Measurements from ENCODE around the gene ALDH1L1.

- TF ChIP-seq ZBTB17 (tag by site-specific recombination; IDR thresholded peaks at IDR 0.05) (no peak), ZNF175 (tag by site-specific recombination; IDR thresholded peaks at IDR 0.05) (no peak), CTCF (tag by site-specific recombination; IDR thresholded peaks at IDR 0.05) (no peak), ATF2 (tag by site-specific recombination; IDR thresholded peaks at IDR 0.05; ENCODE audit: low read depth) (no peak), ZNF561 (tag by site-specific recombination; IDR thresholded peaks at IDR 0.05; ENCODE audit: borderline replicate concordance) (no peak), MZF1 (tag by site-specific recombination; IDR thresholded peaks at IDR 0.05; ENCODE audit: borderline replicate concordance) (no peak), ZNF529 (tag by site-specific recombination; IDR thresholded peaks at IDR 0.05; ENCODE audit: insufficient replicate concordance) (no peak), KLF16 (tag by site-specific recombination; IDR thresholded peaks at IDR 0.05) (no peak), SP7 (tag by site-specific recombination; IDR thresholded peaks at IDR 0.05) (no peak), ZBTB11 (tag by site-specific recombination; conservative IDR thresholded peaks at IDR 0.05; ENCODE audit: low read depth) (no peak)
These were observed 73.0 kb downstream of the ALDH1L1 start for GRCh38 chr3:126107203-126107939.
